CD4-positive, alpha-beta T cell treated with Interleukin-12 subunit alpha and Interleukin-12 subunit beta, for 1 hour (primary cell): ENCODE results near the gene POT1.
"Not testable (repeated sequence)": the region's sequence is repeated elsewhere in the genome, so short reads cannot be mapped to it uniquely, and the experiment has no call there.

Experiments used
- DNase-seq: peaks from one replicate; pipeline ENCODE4 v3.0.0-alpha.2; 2020

Gene POT1, protein sequence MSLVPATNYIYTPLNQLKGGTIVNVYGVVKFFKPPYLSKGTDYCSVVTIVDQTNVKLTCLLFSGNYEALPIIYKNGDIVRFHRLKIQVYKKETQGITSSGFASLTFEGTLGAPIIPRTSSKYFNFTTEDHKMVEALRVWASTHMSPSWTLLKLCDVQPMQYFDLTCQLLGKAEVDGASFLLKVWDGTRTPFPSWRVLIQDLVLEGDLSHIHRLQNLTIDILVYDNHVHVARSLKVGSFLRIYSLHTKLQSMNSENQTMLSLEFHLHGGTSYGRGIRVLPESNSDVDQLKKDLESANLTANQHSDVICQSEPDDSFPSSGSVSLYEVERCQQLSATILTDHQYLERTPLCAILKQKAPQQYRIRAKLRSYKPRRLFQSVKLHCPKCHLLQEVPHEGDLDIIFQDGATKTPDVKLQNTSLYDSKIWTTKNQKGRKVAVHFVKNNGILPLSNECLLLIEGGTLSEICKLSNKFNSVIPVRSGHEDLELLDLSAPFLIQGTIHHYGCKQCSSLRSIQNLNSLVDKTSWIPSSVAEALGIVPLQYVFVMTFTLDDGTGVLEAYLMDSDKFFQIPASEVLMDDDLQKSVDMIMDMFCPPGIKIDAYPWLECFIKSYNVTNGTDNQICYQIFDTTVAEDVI

DNA sequence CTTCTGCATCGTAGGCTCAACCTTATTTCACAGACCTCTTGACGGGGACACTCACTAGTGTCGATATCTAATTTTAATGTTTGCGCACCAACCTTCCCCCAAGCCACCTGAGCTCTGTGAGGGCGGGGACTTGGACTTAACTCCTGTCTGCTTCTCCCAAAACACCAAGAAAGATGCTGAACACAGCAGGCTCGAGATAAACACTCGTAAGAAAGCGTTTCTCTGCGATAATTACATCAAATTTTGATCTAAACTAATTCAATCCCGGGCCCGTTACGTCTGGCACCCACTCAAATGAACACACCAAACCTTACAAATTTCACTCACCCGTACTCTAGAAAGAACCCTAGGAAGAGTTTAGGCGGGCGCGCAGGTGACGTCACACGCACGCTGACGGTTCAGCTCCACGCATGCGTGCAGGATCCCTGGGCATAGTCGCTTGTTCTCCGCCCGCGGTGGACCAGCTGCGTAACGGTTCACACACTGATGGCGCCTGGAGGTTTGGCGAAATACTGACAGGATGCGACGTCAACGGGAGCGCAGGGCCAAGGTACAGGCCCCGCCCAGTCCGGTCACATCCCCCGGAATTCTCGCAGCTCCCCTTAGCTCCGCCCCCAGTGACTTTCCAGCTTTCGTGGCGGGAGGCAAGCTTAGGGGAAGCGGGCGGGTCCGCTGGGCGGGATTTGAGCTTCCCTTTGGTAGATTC, at the start of gene POT1:
Gene POT1 (minus strand): TSS at position 359 of the 706 bp plus-strand sequence. CDS start 32,652 bp downstream, outside the sequence.
- peak; percentile 98 for DNase-seq

DNA sequence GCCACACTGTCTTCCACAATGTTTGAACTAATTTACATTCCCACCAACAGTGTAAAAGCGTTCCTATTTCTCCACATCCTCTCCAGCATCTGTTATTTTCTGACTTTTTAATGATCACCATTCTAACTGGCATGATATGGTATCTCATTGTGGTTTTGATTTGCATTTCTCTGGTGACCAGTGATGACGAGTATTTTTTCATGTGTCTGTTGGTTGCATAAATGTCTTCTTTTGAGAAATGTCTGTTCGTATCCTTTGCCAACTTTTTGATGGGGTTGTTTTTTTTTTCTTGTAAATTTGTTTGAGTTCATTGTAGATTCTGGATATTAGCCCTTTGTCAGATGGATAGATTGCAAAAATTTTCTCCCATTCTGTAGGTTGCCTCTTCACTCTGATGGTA, 45.5 kb upstream of the POT1 start:
- DNase-seq: not testable (repeated sequence)

DNA sequence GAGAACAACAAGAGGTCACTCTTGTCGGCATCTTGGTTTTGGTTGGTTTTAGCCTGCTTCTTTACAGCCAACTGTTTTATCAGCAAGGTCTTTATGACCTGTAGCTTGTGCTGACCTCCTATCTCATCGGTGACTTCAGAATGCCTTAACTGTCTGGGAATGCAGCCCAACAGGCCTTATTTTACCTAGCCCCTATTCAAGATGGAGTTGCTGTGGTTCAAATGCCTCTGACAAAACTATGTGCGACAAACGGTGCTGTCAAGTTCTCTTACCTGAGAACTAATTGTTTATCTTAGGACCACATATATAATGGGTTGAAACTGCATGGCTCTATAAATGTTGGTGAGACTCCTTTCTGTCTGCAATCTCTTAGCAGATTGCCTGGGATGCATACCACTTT, 35.9 kb upstream of the POT1 start:
- no peak for DNase-seq

DNA sequence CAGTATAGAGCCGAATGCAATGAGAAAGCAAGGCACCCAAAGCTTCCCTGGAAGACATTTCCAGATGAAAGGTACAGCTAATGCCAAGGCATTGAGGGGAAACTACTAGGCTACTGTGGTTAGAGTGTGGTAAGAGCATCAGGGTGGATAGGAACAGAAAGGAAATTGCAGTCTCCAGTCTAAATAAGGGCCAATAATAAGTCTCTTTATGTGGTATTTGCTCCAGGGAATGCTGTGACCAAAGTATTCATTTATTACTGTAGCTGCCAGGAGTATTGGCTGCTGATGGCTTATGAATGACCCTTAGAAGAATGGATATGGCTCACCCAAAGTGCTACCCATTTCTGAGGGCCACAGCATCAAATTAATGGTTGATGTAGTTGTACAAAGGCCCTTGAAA, 30.1 kb upstream of the POT1 start:
- DNase-seq: no peak

DNA sequence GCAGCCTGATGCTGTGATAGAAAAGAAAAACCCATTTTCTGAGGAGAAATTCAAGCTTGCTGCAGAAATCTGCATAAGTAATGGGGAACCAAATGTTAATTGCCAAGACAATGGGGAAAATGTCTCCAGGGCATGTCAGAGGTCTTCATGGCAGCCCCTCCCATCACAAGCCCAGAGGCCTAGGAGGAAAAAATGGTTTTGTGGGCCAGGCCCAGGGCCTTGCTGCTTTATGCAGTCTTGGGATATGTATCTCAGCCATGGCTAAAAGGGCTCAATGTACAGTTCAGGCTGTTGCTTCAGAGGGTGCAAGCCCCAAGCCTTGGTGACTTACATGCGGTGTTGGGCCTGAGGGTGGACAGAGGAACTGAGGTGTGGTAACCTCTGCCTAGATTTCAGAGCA, 28.3 kb upstream of the POT1 start:
- not testable (repeated sequence) for DNase-seq

DNA sequence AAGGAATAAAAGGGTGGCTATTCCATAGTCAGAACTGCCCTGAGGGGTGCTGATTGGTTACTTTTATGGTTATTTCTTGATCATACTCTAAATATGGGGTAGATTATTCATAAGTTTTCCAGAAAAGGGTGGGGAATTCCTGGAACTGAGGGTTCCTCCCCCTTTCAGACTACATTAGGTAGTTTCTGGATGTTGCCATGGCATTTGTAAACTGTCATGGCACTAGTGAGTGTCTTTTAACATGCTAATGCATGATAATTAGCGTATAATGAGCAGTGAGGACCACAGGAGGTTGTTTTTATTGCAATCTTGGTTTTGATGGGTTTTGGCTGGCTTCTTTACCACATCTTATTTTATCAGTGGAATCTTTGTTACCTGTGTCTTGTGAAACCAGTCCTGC, 26.5 kb upstream of the POT1 start:
- DNase-seq: no peak

DNA sequence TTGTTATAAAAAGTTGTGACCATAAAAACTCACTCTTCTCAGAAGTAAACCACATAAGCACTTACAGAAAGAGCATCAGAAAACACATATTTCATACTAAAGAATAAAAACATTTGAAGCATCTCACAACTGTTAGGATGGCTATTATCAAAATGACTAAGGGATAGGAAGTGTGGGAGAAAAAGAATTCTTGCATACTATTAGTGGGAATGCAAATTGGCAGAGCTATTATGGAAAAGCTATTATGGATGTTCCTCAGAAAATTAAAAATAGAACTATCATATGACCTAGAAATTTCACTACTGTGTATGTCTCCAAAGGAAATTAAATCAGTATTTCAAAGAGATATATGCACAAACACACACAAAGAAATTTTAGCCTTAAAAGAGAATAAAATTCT, 25.2 kb upstream of the POT1 start:
- DNase-seq: no peak

DNA sequence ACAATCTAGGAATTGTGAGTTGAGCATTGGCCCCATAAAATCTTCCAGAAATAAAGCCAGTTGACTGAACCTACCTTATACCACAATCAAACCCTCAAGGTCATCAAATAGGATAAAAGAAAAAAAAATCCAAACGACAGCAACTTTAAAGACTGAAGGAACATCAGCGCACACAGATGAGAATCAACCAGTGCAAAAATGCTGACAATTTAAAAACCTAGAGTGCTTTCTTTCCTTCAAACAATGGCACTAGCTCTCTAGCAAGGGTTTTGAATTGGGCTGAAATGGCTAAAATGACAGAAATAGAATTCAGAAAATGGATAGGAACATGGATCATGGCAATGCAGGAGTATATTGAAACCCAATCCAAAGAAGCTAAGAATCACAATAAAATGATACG, 16.1 kb upstream of the POT1 start:
- no peak for DNase-seq

DNA sequence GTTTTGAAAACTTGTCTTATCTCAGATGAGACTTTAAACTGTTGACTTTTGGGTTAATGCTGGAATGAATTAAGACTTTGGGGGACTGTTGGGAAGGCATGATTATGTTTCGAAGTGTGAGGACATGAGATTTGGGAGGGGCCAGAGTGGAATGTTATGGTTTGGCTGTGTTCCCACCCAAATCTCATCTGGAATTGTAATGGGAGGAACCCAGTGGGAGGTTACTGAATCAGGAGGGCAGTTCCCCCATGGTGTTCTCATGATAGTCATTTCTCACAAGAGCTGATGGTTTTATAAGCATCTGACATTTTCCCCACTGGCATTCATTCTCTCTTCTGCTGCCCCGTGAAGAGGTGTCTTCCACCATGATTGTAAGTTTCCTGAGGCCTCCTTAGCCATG, 13.8 kb upstream of the POT1 start:
- no peak for DNase-seq

DNA sequence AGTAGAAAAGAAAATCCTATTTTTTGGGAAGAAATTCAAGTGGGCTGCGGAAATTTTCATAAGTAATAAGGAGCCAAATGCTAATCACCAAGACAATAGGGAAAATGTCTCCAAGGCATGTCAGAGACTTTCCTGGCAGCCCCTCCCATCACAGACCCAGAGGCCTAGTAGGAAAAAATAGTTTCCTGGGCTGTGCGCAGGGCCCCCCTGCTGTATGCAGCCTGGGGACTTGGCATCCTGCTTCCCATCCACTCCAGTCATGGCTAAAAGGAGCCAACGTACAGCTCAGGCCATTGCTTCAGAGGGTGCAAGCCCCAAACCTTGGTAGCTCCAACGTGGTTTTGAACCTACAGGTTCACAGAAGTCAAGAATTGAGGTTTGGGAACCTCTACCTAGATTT, 12.8 kb upstream of the POT1 start:
- DNase-seq: no peak

DNA sequence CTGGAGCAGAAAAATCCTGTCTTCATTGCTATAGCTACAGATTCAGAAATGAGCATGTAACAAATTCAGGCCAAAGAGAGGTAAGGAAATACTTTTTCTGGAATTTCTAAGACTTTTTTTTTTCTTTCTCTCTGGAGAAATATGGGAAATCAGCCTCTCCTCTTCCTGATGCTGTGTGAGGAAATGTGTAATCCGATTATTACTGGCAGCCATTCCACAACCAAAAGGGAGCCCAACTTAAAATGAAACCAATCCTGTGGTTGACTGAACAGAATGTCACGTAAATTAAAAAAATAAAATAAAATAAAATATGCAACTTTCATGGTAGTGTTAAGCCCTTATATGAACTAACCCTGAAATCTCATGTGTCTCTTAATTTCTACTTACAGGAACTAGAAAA, 10.7 kb upstream of the POT1 start:
- DNase-seq: no peak

DNA sequence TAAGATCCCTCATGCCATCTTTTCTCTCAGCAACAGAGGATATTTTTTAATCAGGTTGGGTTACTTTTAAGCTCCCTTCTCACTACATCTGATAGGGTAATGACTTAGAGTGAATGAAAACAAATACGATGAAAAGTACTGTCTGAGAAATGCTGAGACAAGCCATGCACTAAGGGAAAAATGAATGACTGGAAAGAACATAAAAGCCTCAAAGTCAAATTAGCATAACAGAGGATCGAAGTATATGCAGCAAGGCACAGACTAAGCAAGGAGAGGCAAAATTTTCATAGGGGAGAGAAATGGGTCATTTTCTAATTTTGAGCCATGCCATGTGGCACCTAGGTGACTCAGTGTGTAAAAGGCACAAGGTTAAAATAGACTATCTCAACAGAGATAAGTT, 8.5 kb upstream of the POT1 start:
- no peak for DNase-seq

DNA sequence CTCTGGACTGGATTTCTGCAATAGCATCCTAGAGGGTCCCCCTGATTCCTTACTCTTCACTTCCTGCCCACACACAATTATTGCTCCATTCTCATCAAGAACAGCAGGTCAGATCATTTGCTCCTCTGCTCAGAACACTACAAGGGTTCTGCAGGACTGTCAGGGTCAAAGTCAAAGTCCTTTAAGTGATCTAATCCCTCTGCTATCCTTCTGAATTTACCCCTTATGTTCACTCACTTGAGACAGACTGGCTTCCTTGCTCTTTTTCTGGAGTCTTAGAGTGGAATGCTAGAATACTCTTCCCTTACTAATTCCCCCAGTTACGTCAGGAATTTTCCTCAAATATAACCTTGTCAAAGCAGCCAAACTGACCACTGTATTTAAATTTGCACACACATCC, 7.5 kb upstream of the POT1 start:
- DNase-seq: no peak

DNA sequence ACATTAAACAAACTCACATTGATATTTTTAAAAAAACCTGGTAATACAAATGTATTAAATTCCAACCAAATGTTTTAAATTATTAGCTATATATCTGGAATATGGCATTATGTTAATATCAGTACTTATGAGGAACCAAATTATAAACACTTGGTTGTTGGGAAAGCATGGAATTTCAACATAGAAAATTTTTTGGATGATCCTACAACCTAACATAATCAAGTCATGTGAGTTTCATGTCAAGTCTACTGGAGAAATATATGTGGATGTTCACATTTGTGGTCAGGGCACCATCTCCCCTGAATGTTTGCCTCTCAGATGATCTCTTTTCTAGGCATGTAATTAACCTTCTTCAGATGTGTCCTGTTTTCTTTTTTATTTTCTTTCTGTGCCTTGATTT, 5.2 kb upstream of the POT1 start:
- no peak for DNase-seq

DNA sequence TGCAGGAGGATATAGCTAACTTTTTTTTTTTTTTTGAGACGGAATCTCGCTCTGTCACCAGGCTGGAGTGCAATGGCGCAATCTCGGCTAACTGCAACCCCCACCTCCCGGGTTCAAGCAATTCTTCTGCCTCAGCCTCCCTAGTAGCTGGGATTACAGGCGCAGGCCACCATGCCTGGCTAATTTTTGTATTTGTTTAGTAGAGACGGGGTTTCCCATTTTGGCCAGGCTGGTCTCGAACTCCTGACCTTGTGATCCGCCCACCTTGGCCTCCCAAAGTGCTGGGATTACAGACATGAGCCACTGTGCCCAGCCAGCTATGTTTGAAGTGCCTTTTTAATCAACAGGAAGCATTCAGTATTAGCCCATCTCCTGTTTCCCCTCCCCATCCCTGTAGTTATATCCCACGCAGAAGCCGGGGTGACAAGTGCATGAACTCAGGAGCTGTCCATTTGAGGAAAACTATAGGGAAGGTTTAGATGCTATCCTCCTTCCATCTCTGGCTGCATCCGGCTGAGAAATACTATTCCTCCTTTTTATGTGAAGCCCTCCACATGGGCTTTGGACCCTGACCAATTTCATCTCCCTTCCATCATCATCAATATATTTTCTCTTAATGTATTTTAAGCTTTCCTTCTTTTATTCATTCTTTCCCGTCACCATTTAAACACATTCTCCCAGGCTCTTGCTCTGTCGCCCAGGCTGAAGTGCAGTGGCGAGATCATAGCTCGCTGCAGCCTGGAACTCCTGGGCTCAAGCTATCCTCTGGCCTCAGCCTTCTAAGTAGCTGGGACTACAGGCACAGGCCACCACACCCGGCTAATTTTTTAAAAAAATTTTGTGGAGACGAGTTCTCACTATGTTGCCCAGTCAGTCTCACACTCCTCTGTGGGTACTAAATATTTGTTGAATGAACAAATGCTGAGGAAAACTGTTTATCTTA, 1.3 kb upstream of the POT1 start:
- no peak for DNase-seq

DNA sequence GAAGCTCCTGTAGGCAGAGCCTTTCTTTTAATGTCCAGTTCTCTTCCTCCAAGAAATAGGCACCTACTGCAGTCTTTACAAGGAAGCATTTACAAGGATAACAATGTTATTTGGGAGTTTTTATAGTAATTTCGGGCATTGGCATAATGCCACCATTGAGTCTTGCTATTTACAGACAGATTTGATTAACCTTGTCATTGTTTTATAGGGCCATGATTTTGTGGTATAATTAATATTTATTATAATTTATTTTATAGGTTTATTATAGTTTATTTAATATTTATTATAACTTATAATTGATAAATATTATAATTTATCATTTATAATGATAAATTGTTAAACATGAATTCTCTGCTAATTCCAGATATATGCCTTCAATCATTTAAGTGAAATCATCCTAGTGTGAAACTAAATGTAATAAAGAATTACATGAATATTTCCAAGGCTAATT, 573 bp upstream of the POT1 start:
- DNase-seq: no peak

DNA sequence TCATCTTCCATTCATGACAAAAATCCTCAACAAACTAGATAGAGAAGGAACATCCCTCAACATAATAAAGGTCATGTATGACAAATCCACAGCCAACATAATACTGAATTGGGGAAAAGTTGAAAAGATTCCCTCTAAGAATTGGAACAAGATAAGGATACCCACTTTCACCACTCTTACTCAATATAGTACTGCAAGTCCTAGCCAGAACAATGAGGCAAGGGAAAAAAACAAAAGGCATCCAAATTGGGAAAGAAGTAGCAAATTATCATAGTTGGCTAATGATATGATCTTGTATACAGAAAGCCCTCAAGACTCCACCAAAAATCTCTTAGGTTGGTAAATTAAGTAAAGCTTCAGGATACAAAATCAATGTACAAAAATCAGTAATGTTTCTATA, 4.7 kb downstream of the POT1 start:
- DNase-seq: no peak

DNA sequence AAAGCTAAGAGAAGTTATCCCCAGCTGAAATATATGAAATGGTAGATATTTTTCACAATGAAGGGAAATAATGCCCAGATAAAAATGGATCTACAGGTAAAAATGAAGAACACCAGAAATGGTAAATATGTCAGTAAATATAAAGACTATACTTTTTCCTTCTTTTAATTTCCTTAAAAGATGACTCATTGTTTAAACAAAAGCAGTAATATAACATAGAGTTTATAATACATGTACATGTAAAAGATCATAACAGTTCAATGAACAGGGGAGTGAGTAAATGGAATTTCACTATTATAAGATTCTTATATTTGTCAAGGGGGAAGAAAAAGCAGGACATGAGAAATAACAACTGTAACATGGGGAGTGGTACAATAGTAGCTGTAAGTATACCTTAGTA, 7.4 kb downstream of the POT1 start:
- no peak for DNase-seq

DNA sequence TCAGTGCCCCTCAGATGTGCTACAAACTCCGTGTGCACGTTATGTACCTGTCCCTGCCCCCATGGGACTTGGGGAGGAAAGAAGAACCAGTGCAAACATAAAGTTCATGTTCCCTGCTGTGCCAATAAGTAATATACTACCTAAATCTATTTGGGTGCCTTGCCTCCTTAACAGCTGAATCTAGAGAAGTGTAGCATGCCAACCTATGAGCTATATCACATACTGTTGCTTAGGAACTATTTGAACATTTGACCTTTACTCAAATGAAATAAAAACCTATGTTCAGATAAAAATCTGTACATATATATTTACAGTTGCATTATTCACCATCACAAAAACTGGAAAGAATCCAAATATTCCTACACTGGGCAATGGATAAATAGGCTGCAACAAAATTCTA, 9.8 kb downstream of the POT1 start:
- no peak for DNase-seq

DNA sequence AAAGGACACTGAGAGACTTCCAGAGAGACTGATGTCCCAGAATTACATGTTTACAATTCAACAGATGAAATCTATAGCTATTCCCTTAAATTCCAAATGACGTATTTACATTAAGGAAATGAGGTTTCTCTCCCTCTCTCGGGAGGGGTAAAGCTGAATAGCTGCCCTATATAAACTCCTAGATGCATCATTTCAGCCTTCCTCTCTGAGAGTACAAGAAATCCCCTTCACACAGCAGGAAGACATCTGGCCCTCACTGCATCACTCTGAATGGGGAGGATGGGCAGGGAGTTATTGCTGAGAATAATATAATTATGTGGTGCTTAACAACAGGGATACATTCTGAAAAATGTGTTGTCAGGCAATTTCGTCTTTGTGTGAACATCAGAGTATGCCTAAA, 11.0 kb downstream of the POT1 start:
- DNase-seq: no peak

DNA sequence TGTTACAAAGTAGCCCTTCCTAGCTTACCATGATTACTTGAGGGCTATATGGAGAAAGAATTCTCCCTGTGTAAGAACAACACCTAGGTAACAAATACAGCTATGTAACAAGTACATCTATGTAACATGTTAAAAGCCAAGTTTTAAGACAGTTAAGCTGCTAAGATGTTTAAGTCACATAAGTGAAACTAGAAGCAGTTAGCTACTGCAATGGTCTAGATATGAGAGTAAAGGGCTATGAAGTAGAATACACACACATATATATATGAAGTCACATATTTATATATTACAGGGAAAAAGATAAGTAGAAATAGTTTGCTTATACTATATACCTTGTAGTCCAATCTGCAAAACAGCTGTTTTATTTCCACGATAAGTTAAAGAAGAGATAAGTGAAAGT, 14.4 kb downstream of the POT1 start:
- no peak for DNase-seq

DNA sequence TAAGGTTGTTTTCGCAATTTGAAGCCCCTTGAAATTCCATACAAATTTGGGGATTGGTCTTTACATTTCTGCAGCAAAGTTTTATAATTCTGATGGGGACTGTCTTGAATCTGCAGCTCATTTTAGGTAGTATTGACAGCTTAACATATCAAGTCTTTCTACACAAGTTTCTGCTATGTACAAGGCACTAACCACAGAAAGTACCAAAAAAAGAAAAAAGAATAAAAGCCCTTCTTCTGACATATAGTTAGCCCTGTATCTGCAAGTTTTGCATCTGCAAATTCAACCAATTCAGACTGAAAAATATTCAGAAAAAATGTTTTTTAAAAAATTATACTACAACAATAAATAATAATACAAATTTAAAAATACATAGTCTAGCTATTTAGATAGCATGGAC, 15.3 kb downstream of the POT1 start:
- no peak for DNase-seq

DNA sequence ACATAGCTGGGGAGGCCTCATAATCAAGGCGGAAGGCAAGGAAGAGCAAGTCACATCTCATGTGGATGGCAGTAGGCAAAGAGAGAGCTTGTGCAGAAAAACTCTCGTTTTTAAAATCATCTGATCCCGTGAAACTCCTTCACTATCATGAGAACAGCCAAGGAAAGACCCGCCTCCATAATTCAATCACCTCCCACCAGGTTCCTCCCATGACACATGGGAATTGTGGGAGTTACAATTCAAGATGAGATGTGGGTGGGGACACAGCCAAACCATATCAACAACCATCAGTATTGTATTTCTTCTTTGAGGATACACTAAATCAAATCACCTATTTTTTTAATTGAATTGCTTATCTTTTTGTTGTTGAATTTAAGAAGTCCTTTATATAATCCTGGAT, 16.7 kb downstream of the POT1 start:
- DNase-seq: no peak
